ENCODE measurements around the gene TRAPPC11.
A peak's percentile ranks its signal among the peaks of the same experiment; 100 is the strongest.
"Not testable (repeated sequence)": the region's sequence is repeated elsewhere in the genome, so short reads cannot be mapped to it uniquely, and the experiment has no call there.

TRAPPC11 gene

DNA sequence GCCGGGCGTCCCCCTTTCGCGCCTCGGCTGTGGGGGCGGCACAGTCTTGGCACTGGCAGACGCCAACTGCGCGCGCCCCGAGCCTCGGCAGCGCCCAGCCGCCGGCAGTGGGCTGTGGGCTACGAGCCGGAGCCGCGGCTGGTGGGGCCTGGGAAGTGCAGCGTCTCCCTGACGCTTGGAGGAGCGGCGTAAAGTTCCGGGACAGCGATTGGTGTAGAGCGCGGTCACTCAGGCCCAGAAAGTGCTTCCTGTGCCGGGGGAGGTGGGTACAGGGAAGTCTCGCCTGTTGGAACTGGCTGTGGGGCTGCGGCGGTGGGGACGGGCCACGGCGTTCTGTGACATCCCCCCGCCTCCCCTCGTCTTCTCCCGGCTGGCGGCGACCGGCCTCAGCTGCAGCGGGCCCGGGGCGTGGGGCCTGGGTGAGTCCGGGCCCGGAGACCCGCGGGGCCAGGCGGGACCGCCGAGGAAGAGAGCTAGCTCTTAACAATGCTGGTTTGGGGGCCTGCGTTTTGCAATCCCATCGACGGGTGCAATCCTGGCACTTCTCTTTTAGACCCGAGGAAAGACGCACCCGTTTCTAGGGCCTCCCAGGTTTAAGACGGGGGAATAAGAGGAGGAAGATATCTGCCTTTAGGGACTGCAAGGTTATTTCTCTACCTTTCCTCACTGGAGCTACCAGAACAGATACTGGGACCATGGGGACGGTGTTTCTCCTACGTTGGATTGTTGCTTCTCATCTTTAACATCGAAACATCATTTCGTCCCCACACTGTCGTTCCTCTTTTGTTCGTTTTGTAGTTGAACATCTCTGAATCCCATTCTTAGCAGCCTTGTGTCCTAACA lies at the start of gene TRAPPC11, which contains the start of gene RWDD4:
Gene TRAPPC11 (plus strand): TSS at position 265 of the 843 bp plus-strand sequence. CDS start 4,575 bp downstream, outside the sequence.
Gene RWDD4 (minus strand): TSS at position 157 of the 843 bp plus-strand sequence. CDS start 233 bp downstream, outside the sequence.
- DNase-seq (ENCODE audit: low read depth): peak; percentile 95

DNA sequence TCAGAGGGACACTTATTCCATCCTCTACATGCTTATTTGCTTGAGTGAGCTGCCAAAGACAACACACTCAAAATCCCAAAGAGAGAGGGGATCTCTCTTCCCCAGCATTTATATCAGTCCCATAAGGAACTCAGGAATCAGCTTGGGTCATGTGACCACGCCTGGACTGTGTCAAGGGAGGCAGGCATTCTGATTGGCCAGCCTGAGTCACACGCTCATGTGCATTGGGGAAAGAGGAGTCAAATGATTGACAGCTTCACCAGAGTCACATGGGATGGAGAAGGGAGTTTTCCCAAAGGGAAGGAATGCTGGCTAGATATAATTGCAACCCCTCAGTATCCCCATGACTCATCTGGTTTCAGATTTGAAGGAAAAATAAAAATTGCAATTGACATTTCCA lies 49.1 kb upstream of the TRAPPC11 start:
- no peak for DNase-seq (ENCODE audit: low read depth)

DNA sequence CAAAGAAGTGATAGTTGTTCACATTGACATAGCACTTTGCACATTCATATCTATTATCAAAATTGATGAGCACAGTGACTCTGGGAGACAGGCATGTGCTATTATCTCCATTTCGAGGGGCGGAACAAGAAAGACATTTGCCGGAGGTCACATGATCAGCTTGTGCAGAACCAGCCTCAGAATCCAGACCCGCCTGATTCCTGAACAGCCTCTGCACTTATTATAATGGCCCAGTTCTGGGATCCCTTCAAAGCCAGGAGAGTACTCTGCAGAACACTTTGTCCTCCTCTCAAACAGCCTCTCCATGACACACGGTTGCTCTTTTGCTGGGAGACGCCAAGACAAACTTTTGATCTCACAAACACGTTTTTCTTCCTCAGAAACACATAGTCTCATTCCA lies 48.5 kb upstream of the TRAPPC11 start:
- DNase-seq (ENCODE audit: low read depth): no peak

DNA sequence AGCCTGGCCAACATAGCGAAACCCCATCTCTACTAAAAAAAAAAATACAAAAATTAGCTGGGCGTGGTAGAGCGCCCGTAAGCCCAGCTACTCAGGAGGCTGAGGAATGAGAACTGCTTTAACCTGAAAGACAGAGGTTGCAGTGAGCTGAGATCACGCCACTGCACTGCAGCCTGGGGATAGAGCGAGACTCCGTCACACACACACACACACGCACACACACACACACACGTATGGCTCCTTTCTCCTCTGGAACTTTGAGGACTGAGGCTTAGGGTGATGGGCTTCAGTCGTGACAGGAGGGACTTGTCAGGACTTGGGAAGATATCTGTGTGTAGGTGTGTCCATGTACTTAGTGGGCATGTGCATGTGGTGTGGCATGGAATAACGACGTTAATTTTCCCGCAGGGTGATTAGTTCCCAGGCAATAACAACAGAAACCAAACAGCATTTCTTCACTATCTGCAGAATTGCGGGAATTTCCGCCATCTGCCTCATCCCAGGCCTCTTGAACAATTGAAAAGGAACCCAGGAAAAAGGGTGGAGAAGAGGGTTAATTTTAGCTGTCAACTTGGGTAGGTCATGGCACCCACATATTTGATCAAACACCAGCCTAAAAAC lies 47.8 kb upstream of the TRAPPC11 start:
- no peak for DNase-seq (ENCODE audit: low read depth)

DNA sequence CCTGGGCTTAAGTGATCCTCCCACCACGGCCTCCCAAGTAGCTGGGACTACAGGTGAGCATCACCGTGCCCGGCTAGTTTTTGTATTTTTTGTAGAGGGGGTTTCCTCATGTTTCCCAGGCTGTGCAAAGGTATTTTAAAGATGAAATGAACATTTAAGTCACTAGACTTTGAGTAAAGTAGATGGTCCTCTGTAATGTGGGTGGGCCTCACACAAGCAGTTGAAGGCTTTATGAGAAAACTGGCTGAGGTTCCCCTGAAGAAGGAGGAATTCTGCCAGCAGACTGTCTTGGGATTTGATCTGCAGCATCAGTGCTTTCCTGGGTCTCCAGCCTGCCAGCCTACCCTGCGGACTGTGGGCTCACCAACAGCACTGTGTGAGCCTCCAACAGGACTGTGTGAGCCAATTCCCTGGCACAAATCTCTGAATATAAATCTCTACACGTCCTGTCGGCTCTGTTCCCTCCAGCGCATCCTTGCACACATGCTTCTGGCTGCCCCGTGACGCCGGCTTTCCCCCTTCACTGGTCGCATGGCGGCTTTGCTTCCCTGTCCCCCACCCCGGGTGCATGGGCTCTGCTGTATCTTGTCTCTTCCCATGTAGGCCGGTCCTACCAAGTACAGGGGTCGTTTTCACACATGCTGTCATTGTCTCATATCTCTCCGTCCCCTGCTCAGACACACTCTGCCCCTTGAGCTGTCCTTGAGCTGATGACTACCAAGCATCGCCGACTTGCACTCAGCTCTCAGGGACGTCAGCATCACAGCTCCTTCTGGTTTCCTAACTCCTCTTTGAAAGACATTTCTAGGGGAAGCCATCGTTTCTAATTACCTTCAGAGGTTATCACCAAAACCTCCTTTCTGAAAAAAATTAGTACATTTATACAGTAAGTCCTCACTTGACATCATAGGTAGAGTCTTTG lies 46.5 kb upstream of the TRAPPC11 start:
- DNase-seq (ENCODE audit: low read depth): no peak

DNA sequence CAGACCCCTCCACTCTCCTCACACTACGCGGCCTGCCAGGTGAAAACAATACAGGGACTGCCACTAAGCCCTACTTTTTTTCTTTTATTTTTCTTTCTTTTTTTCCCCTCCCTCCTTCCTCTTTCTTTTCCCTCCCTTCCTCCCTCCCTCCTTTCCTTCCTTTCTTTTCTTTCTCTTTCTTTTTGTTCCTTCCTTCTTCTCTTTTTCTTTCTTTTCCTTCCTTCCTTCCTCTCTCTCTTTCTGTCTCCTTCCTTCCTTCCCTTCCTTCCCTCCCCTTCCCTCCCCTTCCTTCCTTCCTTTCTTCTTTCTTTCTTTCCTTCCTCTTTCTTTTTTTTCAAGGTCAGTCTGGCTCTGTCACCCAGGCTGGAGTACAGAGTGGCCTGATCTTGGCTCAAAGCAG lies 42.0 kb upstream of the TRAPPC11 start:
- DNase-seq (ENCODE audit: low read depth): no peak

DNA sequence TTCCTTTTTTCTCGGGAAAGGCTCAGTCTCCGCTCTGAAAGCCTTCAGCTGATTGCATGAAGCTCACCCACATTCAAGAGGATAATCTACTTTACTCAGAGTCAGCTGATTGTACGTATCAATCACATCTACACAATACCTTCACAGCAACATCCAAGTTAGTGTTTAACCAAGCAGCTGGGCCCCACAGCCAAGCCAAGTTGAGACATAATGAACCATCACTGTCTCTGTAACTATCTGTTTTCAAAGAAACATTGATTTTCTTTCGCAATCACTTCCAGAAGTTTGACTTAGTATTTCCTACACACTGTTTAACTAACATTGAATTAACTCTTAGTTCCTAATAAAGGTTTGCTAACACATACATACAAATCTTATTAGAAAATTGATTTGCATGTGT lies 40.4 kb upstream of the TRAPPC11 start:
- DNase-seq (ENCODE audit: low read depth): no peak

DNA sequence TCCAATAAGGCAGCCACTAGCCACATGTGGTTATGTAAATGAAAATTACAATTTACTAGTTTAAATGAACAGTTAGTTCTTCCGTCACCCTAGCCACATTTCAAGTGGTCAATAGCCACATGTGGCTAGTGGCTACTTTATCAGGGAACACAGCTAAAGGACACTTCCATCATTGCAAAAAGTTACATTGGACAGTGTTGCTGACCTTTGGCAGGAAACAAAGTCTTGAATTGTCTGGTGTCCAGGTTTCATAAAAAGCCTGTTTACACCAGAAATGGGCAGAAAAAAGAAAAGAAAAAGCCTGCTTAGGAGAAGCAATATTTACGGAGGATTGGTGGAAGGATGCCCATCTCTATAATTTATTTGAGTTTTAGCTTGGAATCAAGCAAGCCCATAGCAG lies 38.7 kb upstream of the TRAPPC11 start:
- DNase-seq (ENCODE audit: low read depth): no peak

DNA sequence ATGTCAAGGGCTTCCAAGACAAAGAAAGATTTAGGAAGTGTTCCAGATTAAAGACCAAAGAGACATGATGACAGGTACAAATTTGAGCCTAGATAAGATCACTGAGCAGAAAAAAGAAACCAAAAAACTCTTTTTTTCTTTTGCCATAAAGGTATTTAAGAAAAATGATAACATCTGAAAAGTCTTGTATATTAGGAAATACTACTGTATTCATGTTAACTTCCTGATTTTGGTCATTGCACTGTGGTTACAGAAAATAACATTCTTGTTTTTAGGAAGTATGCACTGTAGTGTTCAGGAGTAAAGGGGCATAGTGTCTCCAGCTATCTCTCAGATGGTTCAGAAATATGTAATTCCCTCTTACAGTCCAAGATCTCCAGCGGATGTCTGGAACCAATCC lies 37.2 kb upstream of the TRAPPC11 start:
- no peak for DNase-seq (ENCODE audit: low read depth)

DNA sequence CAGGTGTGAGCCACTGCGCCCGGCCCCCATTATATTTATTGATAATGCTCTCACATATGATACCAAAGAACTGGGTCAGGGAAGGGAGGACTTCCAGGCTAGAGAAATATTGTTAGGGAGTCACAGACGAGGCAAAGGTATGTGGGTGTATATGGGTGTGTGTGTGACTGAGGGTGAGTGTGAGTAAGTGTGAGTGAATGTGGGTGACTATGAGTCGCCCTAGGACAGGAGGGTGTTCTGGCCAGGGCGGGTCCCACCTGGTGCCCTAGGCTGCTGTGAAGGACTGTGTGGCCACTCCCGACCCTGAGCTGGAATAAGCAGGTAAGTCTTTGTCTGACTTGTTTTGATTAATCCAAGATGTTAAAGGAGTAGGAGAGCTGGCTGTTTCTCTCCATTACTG lies 34.5 kb upstream of the TRAPPC11 start:
- DNase-seq (ENCODE audit: low read depth): no peak

DNA sequence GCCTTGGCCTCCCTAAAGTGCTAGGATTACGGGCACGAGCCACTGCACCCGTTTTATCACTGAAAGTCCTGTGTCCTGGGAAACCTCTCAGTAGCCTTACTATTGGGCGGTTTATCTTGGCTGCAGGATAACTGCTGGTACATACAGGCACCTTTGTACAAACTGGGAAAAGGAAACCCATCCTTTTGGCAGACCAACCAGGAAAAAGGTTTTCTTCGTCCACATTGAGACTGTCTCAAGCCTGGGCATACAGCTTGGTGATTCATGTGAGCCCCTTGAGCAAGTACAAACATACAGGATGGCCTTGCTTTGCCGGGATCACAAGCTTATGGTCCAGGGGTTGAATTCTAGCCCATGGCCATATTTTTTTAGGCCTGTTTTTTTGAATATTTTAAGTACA lies 32.9 kb upstream of the TRAPPC11 start:
- no peak for DNase-seq (ENCODE audit: low read depth)

DNA sequence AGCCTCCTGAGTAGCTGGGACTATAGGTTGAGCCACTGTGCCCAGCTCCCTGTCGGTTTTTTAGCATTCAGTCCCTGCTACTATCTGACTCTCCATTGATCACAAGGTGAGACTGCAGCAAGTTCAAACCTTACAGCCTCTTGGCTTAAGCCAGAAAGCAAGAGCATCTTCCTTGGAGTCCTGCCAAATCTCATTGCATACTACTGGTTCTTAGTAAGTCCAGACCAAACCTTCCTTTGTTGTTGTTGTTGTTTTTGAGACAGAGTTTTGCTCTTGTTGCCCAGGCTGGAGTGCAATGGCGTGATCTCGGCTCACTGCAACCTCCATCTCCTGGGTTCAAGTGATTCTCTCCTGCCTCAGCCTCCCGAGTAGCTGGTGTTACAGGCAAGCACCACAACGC lies 31.8 kb upstream of the TRAPPC11 start:
- DNase-seq (ENCODE audit: low read depth): not testable (repeated sequence)

DNA sequence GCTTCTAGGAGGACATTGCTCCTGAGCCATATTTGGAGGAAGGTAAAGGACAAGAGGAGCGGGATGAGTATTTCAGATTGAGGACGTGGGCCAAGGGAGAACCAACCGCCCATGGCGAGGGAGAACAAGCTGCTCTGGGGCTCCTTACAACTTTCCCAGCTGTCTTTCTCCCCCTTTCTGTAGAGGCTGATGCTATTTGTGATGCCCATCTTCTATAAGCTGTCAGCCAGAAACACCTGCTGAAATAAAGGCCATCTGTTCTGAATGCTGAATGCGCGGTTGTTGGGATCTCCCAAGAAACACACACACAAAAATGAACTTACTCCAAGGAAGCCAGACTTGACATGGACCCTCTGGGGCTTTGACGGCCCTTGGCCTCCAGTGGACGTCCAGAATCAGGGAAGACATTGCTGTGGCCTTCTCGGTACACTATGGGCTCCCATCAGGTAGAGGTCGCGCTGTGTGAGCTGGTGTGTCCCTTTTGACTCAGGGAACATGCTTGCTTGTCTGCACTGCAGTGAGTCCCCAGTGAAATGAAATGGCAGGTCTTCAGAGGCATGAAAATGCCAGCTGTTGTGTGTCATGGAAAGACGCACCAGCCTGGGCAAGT lies 31.0 kb upstream of the TRAPPC11 start:
- no peak for DNase-seq (ENCODE audit: low read depth)

DNA sequence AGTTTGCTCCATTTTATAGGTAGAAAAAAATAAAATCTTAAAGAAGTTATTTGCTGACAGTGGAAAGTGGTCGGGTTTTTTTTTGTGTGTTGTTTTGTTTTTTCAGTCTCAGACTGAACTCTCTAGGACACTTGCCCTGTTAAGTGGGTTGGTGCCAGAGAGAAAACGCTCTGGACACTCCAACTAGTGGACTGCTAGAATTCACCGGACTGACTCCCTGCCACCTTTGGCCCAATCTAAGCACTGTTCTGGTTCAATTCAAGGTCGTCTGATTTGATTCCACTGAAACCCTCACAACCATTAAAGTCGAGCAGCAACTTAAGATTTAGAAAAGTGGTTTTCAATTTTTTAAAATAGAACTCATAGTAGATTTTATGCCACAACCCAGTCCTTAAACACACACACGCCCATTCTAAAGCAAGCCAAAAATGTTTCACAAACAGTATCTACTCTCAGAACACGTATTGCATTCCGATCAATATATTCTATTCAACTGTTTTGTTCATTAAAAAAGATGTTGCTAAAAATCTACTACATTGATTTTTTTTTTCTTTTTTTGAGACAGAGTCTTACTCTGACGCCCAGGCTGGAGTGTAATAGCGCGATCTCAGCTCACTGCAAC lies 27.4 kb upstream of the TRAPPC11 start:
- DNase-seq (ENCODE audit: low read depth): no peak

DNA sequence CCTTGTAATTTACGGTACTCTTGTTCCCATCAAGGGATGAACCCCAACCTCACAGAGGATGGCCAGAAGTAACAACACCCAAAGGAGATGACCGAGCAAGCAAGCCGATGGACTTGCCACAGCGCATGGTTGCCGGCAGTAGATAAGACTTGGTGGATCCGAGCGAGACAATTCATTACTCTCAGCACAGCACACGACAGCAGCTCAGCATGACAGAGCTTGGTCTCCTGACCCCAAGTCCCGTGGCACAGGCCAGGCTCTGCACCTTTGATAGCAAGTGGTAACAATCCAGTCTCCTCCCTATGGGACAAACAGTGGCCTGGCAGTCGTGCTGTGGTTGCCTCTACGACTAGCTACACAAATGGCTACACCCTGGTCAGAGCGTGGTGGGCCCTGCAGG lies 26.4 kb upstream of the TRAPPC11 start:
- DNase-seq (ENCODE audit: low read depth): no peak

DNA sequence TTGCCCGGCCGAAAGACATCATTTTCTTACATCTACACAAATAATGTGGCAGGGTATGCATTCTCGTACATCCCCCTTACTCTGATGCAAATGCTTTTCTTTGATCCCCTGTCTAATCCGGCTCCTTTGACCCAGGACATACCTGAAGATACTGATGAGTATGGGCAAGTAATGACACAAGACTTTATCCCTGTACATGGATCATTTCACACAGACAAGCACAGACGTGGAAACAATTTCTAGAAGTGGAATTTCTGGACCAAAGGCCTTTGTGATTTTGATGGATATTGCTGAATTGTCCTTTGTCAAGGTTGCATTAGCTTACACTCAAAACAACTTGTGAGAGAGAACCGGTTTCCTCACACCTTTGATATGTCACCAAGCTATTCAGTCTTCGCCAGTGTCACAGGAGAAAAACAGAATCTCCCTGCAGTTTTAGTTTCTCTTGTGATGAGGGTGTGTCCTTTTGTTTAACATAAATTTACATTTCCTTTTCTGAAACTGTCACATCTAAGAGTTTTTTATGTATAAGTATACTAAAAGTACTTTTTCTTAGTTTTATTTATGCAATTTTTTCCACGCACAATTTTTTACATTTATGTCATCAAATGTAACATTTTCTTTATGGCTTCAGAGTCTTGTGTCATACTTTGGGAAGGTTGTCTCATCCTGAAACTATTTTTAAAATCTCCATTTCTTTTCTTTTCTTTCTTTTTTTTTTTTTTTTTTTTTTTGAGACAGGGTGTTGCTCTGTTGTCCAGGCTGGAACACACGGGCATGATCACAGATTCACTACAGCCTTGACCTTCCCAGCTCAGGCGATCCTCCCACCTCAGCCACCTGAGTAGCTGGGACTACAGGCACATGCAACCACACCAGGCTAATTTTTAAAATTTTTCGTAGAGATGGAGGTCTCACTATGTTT lies 25.4 kb upstream of the TRAPPC11 start:
- no peak for DNase-seq (ENCODE audit: low read depth)

DNA sequence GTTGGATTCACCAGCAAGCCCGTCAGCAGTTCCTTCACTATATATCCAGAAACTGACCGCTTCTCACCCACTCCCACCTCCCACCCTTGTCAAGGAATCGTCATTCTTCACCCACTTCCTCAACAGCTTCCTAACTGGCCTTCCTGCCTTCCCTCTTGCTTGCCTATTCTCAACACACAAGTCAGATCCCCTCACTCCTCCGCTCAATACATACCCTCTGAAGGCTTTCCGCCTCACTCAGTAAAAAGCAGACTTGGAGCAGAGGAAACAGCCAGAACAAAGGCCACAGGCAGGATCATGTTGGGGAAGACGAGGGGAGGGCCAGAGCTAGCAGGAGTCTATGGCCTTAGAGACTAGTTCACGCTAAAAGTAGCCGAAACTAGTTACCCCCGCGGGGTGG lies 23.8 kb upstream of the TRAPPC11 start:
- DNase-seq (ENCODE audit: low read depth): no peak

DNA sequence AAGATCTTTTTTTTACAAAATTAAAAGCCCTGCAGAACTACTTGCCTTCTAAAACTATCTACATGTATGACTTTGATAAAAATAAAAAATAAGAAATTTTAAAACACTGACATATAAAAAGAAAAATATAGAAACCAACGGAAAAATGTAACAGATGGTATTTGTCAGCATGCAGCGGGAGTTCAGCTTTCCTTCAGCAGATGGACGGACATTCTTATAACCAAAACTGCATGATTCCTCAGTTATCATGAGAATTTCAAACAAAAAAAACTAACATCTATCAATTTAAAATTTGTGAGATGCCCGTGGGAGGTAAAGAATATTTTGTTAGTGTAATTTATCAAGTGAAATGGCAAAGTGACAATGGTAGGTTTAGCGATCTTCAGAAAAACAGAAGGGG lies 23.4 kb upstream of the TRAPPC11 start:
- DNase-seq (ENCODE audit: low read depth): no peak

DNA sequence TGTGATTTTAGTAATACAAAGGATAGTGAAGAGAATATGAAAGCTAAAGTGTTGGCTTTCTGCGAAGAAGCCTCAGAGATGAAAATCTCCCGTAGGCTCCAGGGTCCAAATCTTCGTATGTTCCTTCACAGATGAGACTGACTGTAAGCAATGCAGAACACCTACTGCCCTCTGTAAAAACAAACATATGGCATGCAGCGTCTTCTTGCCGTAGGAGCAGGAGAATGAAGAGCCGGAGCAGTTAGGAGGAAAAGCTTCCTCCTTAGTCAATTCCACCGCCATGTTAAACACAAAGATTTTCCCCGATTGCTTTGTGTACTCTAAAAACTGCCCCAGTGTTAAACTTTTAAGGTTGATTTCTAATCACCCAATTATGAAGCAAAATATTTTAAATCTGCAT lies 22.6 kb upstream of the TRAPPC11 start:
- DNase-seq (ENCODE audit: low read depth): no peak

DNA sequence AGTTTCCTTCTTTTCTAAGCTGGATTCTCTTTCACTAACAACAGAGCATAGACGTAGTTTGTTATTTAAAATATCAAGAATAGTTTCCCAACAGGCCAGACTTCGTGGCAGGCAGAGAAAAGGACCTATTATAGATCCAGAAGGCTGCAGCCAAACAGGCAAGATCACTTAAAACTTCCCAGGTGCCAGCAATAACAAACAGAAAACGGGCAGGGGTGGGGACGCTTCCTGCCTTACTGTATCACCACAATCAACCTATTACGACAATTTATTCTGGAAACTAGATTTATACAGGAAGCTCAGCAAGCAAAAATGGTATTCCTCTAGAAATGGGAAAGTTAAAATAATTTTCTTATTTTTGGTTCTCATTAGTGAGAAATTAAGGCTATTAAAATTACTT lies 22.2 kb upstream of the TRAPPC11 start:
- DNase-seq (ENCODE audit: low read depth): no peak

Data from GM04503 (cell line).